ENCODE results near the gene ELL.

DNA sequence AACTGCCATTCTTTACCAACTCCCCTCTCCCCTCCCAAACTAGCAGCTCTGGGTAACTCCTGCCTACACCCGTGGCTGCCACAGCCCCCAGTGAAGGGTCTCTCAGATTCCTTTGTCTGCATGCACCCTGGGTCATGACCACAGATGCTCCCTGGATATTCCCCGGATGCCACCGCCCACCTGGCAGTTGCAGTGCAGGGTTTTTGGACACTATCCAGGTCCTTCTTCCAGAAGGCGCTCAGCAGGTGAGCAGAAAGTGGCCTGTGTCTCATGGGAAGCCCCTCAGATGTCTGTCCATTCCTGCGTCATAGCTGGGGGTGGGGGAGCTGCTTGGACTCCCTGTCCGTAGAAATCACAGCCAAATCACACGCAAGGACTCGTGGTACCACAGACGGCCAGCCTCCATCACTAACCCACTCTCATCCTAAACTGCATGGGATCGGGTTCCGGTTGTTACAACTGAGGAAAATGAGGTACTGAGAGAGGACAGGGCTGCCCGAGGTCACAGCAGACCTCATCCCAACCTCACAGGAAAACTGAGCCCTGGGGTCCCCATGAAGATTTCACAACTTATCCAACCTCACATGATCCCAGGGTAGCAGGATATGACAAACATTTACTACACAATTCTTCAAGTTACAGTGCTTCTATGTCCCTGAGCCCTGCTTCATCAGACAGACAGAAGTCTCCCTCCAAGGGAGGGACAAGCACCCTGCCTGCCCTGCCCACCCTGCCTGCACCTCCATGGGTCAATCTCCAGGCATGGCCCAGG lies 38.6 kb downstream of the ELL start:
- TF ChIP-seq POLR2AphosphoS5 (IDR thresholded peaks at IDR 0.05; ENCODE audit: low read depth) (no peak), CTCF (conservative IDR thresholded peaks at IDR 0.05; ENCODE audit: low read depth in 2 of 2) (no peak), REST (IDR thresholded peaks at IDR 0.05; ENCODE audit: unreplicated experiment) (no peak), EZH2 (IDR thresholded peaks at IDR 0.05; ENCODE audit: low read depth, unreplicated experiment) (no peak), CREB1 (CRISPR knock-in tag; IDR thresholded peaks at IDR 0.05; ENCODE audit: low read depth) (no peak), EZH2phosphoT487 (IDR thresholded peaks at IDR 0.05; ENCODE audit: unreplicated experiment) (no peak), ZNF114 (CRISPR knock-in tag; IDR thresholded peaks at IDR 0.05) (no peak), STAT1 (IDR thresholded peaks at IDR 0.05; ENCODE audit: unreplicated experiment) (no peak), ZNF331 (CRISPR knock-in tag; IDR thresholded peaks at IDR 0.05; ENCODE audit: low read depth) (no peak), NANOG (IDR thresholded peaks at IDR 0.05; ENCODE audit: borderline replicate concordance) (no peak), JUNB (IDR thresholded peaks at IDR 0.05; ENCODE audit: unreplicated experiment) (no peak)
- TF ChIP-seq, protein P1, sequence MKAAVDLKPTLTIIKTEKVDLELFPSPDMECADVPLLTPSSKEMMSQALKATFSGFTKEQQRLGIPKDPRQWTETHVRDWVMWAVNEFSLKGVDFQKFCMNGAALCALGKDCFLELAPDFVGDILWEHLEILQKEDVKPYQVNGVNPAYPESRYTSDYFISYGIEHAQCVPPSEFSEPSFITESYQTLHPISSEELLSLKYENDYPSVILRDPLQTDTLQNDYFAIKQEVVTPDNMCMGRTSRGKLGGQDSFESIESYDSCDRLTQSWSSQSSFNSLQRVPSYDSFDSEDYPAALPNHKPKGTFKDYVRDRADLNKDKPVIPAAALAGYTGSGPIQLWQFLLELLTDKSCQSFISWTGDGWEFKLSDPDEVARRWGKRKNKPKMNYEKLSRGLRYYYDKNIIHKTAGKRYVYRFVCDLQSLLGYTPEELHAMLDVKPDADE (IDR thresholded peaks at IDR 0.05): no peak
